C1 segment of cervical spinal cord (tissue), 14 donors: ENCODE measurements around the gene CHCHD4.

ENCODE experiments used
- DNase-seq, 14 donors: peaks; one replicate each; lab custom pipeline; 2025; lab: John Stamatoyannopoulos, UW

CHCHD4 gene

DNA sequence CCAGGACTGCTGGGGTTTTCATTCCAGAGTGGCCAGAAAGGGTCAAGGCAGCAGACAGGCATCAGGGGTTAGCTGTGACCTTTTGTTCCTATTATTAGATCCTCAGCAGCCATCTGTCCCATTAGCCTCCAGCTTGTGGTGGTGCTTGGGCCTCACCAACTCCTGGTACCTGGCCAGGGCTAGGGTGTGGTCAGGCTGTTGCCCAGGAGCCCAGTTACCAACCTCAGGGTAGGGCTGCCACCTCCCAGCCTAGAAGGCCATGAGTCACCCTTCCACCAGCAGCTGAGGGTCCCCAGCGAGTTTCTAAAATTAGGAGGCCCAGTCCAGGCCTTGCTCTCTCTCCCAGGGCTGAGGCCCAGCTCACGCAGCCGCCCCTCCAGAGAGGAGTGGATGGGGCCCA, 12.3 kb upstream of the CHCHD4 start:
- DNase-seq = peak in 1 of 14 donors; percentile 64

DNA sequence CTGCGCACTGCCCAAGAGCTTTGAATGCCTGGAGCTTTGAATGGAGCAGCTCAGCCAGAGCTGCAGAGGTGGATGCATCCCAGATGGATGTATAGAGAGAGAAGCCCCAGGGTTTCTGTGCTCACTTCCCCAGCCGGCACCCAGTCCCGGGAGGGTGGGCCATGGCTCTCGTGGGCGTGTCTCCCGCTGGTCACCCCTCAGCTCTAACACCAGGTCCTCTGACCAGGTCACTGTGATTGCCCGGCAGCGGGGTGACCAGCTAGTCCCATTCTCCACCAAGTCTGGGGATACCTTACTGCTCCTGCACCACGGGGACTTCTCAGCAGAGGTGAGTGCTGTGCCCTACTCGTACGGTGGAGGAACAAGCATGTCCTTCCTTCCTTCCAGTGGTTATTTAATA, 10.9 kb upstream of the CHCHD4 start:
- no peak for DNase-seq

DNA sequence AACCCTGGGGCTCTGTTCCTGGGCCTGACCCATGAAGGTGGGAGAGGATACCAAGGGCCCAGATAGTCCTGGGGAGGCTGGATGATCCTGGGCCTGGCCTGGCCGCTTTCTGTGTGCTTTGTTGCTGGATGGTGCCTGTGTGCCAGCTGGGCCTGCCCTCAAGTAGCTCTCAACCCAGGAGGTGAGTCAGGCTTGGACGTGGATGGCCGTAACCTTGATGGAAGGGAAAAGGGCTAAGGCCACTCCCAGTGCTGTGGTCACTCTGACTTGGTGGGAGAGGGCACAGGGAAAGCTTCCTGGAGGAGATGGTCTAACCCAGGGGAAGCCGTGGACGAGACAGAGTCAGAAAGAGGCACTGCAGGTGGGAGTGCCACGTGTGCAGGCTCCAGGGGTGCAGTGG, 9.6 kb upstream of the CHCHD4 start:
- no peak for DNase-seq

DNA sequence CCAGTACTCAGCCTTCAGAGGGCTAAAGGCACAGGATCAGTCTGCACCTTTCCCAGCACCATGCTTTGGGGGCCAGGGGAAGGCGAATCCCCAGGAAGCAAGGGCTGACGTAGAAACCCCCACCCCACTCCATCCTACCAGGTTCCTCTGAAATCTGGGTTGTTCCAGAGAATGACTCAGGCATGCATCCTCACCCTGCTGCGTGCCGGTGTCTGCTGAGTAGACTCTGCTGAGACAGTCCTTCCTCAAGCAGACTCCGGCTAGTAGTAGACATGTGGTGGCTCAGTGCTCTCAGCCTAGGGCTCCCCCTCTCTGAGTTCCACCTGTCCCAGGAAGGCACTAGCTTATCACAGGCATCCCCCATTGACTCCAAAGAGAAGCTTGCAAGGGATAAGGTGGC, 9.2 kb upstream of the CHCHD4 start:
- no peak for DNase-seq

DNA sequence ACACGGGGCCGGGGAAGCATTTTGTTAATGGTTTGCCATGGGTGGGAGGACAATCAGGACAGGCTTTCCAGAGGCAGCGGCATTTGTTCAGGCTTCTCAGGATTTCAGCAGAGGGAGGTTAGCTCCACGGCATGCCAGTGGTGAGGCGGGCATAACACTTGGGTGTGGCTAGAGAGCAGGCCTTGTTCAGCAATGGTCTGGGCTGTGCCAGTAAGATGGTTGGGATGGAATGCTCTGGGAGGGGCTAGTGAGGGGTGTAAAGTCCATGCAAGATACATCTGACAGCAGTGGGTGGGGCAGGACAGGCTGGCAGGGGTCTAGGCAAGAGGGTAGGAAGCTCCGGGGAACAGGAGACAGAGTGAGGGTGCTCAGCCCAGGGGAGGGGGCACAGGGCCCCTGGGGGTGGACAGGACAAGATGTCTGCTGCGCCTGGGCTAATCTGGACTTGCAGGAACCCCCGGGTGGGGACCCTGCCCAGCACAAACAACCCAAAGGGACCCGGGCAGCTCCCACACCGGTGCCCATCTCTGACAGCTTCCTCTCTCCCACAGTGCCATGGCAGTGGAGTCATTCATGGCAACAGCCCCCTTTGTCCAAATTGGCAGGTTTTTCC, 8.6 kb upstream of the CHCHD4 start:
- DNase-seq = no peak

GRCh38 chr3:14132689-14133088, 8.0 kb upstream of the CHCHD4 start:
- DNase-seq = no peak

- DNase-seq = no peak
These were observed 7.5 kb upstream of the CHCHD4 start for GRCh38 chr3:14132120-14132519.

DNA sequence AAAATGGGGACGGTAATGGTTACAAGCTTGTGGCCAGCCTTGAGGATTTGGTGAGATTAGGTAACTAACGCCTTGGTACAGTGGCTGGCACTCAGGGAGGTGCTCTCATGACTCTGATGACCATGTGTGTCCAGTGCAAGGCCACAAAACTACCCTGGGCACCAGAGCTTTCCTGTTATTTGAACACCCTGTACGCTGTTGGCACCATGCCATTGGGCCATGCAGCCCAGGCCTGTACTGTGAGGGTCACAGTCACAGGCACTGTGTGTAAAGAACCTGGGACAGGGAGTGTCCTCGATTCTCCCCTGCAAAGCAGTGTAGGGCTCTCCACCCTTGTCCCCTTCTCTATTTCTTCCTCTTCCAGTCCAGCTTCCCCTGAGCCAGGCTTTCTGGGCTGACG, 6.5 kb upstream of the CHCHD4 start:
- DNase-seq = no peak

- no peak for DNase-seq
These were observed 6.0 kb upstream of the CHCHD4 start for GRCh38 chr3:14130707-14131106.

DNA sequence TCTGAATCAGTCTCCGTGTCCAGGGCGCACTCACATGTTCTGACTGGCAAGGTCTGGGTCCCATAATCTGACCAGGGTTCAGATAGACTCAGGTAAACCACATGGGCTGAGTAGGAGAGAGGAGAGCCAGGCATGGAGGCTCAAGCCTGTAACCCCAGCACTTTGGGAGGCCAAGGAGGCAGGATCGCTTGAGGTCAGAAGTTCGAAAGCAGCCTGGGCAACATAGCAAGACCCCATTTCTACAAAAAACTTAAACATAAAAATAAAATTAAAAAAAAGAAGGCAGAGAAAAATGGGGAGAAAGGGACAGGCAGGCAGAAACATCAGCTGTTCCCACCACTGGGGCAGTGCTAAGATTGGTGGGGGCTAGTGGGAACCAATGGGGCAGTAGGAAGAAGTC, 5.6 kb upstream of the CHCHD4 start:
- no peak for DNase-seq

- DNase-seq = no peak
These were observed 4.6 kb upstream of the CHCHD4 start for GRCh38 chr3:14129296-14129695.

GRCh38 chr3:14128724-14129123, 4.1 kb upstream of the CHCHD4 start:
- no peak for DNase-seq

DNA sequence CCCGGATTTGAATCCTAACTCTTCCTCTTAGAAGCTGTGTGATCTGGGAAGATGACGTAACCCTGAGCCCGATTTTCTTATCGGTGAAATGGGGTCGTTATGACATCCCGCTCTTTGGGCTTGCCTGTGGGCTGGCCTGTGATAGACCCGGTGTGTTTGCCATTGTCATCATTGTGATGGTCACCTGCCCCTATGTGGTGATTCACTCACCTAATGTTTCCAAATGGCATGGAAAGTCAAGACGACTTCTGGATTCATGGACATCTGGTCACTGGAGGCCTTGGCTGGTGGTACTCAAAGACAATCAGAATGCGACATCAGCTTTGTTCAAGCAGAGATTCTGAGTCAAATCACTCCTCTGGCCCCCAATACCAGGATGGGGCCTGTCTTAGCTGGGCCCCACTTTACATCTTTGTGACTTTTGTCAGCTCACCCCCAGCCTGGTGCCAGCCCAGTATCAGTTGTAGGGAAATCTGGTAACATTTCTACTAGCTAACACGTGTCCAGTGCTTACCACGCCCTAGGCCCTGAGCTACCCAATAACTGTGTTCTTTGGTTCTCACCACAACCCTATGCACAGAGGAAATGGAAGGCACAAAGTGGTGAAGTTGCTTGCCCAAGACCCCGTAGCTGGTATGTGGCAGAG, 3.0 kb upstream of the CHCHD4 start:
- no peak for DNase-seq

DNA sequence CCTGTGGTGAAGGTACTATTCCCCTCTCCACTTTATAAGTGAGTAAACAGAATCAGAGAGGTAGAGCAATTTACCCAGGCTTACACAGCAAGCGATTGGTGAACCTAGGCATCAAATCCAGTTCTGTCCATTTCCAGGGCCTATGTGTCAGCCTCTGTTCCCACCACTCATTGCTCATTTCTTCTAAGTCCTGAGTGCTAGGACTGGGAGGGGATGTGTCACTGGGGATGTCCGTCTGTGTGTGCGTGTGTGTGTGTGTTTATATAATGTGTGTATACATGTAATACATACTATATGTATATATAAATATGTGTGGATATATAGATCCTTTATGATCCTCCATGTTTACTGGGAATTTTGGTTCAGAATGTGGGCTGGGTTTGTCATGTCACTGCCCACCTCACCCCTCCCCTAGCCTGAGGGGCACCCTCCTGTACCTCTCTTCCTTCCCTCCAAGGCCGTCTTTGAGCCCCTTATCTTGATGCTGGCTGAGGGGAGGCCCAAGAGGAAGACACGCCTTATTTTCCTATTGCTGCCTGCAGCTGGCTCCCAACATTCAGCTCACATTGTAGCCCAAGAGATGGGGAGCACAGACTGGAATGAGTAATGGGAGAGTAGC, 2.3 kb upstream of the CHCHD4 start:
- DNase-seq = no peak

GRCh38 chr3:14126017-14126886, 1.6 kb upstream of the CHCHD4 start:
- DNase-seq = no peak

DNA sequence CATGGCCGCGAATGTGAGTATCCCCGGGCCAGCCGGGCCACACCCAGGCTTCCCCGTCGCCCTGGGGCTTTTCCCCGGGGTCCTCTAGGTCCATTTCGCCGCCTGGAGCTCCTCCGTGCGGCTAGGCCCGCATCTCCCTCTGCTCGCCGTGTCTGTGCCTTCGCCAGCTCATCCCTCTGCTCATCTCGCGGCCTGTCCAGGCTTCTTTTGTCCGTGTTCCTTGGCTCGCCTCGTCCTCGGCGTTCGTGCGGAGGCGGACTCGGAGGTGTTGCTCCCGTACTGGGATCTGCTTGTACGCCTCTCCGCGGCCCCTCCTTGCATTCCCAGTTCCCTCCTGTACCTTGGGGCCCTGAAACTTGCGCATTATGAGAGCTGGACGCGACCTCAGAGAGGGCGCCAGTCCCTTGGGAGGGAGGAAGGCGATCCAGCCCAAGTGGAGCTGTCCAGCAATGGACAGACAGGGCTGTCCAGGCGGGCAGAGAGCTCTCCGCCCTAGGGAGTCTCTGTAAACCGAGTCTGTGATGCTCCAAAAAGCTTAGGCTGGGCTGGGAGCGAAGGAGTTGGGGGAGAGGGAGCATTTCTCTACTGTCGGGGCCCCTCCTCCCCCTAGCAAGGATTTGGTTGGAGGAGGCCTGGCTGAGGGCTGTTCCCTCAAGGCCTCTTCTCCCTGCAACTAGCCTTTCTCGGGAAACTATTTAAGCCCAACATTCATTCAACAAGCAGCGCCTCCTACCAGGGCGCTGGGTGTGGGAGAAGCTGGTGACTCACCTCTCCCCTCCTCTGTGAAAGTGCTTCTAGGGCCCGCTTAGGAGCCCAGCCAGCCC, 735 bp upstream of the CHCHD4 start:
- DNase-seq = peak in 3 of 14 donors; percentile 51 to 72 (median 64)

- peak in 11 of 14 donors; percentile 73 to 88 (median 77) for DNase-seq
These were observed 451 bp downstream of the CHCHD4 start for GRCh38 chr3:14124223-14124614.

- no peak for DNase-seq
These were observed 1.1 kb downstream of the CHCHD4 start for GRCh38 chr3:14123308-14124222.

DNA sequence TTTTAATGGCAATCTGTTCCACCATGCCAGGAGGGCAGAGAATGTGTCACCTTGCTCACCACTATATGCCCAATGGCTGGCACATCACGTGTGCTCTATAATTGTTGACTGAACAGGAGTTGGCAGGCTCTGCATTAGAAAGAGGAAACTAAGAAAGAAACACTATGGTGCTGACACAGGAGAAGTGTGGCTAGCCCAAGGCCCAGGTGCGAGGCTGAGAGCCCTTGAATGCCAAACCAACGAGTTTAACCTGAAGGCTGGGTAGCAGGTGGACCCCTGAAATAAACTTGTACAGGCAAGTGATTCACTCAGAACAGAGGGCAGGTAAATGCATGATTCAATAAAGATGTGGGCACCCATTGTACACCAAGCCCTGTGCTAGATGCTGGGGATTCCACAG, 2.4 kb downstream of the CHCHD4 start:
- DNase-seq = no peak

DNA sequence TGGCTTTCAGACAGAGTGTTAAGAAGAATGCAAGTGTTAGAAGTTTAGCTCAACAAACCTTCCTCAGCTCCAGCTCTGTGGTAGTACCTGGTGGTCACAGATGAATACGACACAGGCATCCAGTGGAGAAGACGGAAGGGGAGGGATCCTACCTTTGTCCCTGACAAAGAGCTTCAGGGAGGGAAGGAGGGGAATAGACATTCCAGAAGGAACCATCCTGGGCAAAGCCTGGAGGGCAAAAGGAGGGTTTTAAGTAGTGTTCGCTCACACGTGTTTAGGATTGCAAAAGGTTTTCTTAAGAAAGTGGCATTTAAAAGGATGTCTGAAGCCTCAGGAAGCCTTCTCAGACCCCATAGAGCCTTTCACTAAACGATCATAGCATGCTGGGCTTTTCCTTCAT, 2.8 kb downstream of the CHCHD4 start:
- no peak for DNase-seq
